ENCODE results near the gene CSF1. TPM values are rescaled to one million over a fixed set of nuclear protein-coding genes. Genes with fewer than 3 reads are reported as not detected.

CSF1 gene
- polyA plus RNA-seq, 2 of the 4 experiments (the other 2 are of a cell fraction): 35.1 to 36.3 TPM

DNA sequence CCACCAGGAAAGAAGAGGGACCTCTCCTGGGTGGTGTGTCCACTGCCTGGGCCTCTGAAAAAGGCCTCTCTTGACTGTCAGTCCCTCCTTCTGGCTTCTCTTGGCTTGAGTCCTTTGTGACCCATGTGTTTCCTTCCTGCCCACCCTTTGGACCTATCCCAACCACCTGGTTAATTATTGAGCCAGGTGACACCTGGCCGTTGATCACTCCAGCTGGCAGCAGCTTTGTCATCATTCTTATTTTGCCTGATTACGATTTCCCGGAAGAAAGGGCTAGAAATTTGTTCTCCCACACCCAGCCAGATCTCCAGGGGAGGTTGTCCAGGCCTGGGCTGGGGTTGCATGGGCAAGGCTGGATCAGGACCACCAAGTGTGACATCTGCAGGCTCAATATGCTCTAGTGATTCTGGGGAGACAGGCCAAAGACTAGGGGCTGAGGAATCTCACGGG is 24.8 kb downstream of the CSF1 start:
- CTCF ChIA-PET: no interaction called here
- TF ChIP-seq ESRRA (IDR thresholded peaks at IDR 0.05; ENCODE audit: borderline replicate concordance, low read length) (no peak), KDM5A (IDR thresholded peaks at IDR 0.05) (no peak), RNF2 (IDR thresholded peaks at IDR 0.05; ENCODE audit: borderline replicate concordance, low read depth) (no peak), RAD21 (conservative IDR thresholded peaks at IDR 0.05 in 1 of 2, IDR thresholded peaks at IDR 0.05 in 1 of 2) (no peak), NFE2L2 (conservative IDR thresholded peaks at IDR 0.05; ENCODE audit: low read length) (no peak), KDM1A (IDR thresholded peaks at IDR 0.05; ENCODE audit: low read depth) (no peak), EHF (CRISPR knock-in tag; IDR thresholded peaks at IDR 0.05) (no peak), MAFK (IDR thresholded peaks at IDR 0.05; ENCODE audit: partially characterized antibody) (no peak)
- TF ChIP-seq, protein P1, sequence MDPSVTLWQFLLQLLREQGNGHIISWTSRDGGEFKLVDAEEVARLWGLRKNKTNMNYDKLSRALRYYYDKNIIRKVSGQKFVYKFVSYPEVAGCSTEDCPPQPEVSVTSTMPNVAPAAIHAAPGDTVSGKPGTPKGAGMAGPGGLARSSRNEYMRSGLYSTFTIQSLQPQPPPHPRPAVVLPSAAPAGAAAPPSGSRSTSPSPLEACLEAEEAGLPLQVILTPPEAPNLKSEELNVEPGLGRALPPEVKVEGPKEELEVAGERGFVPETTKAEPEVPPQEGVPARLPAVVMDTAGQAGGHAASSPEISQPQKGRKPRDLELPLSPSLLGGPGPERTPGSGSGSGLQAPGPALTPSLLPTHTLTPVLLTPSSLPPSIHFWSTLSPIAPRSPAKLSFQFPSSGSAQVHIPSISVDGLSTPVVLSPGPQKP (IDR thresholded peaks at IDR 0.05; ENCODE audit: low read depth, low read length): no peak
- TF ChIP-seq, protein P2, sequence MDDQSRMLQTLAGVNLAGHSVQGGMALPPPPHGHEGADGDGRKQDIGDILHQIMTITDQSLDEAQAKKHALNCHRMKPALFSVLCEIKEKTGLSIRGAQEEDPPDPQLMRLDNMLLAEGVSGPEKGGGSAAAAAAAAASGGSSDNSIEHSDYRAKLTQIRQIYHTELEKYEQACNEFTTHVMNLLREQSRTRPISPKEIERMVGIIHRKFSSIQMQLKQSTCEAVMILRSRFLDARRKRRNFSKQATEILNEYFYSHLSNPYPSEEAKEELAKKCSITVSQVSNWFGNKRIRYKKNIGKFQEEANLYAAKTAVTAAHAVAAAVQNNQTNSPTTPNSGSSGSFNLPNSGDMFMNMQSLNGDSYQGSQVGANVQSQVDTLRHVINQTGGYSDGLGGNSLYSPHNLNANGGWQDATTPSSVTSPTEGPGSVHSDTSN (IDR thresholded peaks at IDR 0.05): no peak
- TF ChIP-seq, protein P3, sequence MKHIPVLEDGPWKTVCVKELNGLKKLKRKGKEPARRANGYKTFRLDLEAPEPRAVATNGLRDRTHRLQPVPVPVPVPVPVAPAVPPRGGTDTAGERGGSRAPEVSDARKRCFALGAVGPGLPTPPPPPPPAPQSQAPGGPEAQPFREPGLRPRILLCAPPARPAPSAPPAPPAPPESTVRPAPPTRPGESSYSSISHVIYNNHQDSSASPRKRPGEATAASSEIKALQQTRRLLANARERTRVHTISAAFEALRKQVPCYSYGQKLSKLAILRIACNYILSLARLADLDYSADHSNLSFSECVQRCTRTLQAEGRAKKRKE (CRISPR knock-in tag; IDR thresholded peaks at IDR 0.05; ENCODE audit: low read depth): no peak
- TF ChIP-seq, protein P4, sequence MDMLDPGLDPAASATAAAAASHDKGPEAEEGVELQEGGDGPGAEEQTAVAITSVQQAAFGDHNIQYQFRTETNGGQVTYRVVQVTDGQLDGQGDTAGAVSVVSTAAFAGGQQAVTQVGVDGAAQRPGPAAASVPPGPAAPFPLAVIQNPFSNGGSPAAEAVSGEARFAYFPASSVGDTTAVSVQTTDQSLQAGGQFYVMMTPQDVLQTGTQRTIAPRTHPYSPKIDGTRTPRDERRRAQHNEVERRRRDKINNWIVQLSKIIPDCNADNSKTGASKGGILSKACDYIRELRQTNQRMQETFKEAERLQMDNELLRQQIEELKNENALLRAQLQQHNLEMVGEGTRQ (IDR thresholded peaks at IDR 0.05): no peak
- POLR2A ChIA-PET: no interaction called here
- Histone ChIP-seq H3K4me2 (peak overlapping the region; percentile 4; the same call in 2 of the 3 replicates), H3K4me1 (peaks cover 39% of the 10 kb centered on the region), H3K9me3 (peaks cover 18% of the 10 kb centered on the region; the same call in 2 of the 3 replicates), H3K27ac (peak overlapping the region; percentile 69 to 88), H3K4me3 (no peak overlapping the region)
- 46% methylated on average over 4 of the region's 4 CpGs for WGBS (ENCODE audit: missing lambda C conversion rate)
- ATAC-seq (no peak), DNase-seq (ENCODE audit: low read depth in 1 of 2, low spot score in 1 of 2) (no peak), FAIRE-seq (no peak)

DNA sequence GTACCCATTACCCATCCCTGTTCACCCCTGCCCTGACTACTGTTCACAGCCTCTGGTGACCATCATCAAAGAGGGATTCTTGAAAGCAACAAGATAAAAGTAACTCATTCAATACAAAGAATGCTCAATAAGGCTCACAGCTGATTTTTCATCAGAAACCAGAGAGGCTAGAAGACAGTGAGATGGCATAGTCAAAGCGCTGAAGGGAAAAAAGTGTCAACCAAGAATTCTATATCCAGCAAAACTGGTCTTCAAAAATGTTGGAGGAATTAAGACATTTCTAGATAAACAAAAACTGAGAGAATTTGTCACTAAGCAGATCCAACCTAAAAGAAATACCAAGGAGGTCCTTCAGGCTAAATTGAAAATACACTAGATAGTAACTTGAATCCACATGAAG is 27.1 kb downstream of the CSF1 start:
- CTCF ChIA-PET: interaction anchor here (0.7 kb wide), 1 partner anchor 17 kb away, joined by 3 read pairs; no protein-coding TSS in a partner anchor
- no peak for TF ChIP-seq NR3C1 (IDR thresholded peaks at IDR 0.05)
- no peak for TF ChIP-seq RNF2 (IDR thresholded peaks at IDR 0.05; ENCODE audit: borderline replicate concordance, low read depth)
- TF ChIP-seq HOXB5 (CRISPR knock-in tag; IDR thresholded peaks at IDR 0.05): no peak
- no peak for TF ChIP-seq EHMT2 (IDR thresholded peaks at IDR 0.05; ENCODE audit: low read depth)
- no peak for TF ChIP-seq EHF (CRISPR knock-in tag; IDR thresholded peaks at IDR 0.05)
- no peak for TF ChIP-seq KDM5A (IDR thresholded peaks at IDR 0.05)
- TF ChIP-seq CHD4 (IDR thresholded peaks at IDR 0.05; ENCODE audit: borderline replicate concordance): no peak
- no peak for TF ChIP-seq FOSB (CRISPR knock-in tag; IDR thresholded peaks at IDR 0.05)
- no peak for TF ChIP-seq MYC (IDR thresholded peaks at IDR 0.05; ENCODE audit: borderline replicate concordance, low read length)
- TF ChIP-seq ZNF302 (CRISPR knock-in tag; IDR thresholded peaks at IDR 0.05): no peak
- no peak for TF ChIP-seq SMC3 (IDR thresholded peaks at IDR 0.05)
- TF ChIP-seq, protein P1 (IDR thresholded peaks at IDR 0.05; ENCODE audit: low read depth, low read length): no peak
- no peak for TF ChIP-seq BHLHE40 (IDR thresholded peaks at IDR 0.05; ENCODE audit: low read depth, low read length)
- TF ChIP-seq ESRRA (IDR thresholded peaks at IDR 0.05; ENCODE audit: borderline replicate concordance, low read length): no peak
- TF ChIP-seq MAZ (IDR thresholded peaks at IDR 0.05; ENCODE audit: borderline replicate concordance, low read depth, low read length): no peak

More for the DNA sequence above, 27.1 kb downstream of the CSF1 start:
- POLR2A ChIA-PET: no interaction called here
- Histone ChIP-seq H3K4me3 (no peak overlapping the region), H3K4me1 (peaks cover 25% of the 10 kb centered on the region), H3K27ac (no peak overlapping the region), H3K9me3 (peaks cover 18% of the 10 kb centered on the region; the same call in 2 of the 3 replicates), H3K4me2 (no peak overlapping the region)
- no peak for DNase-seq (ENCODE audit: low read depth in 1 of 2, low spot score in 1 of 2)
- WGBS (ENCODE audit: missing lambda C conversion rate): 100% methylated on average over 1 of the region's 1 CpG
- ATAC-seq: no peak
- no peak for FAIRE-seq

All from A549 (cell line).